GM18520 (cell line): ENCODE results near the gene LMX1A.

Experiments used
- ATAC-seq: cut with Tn5 transposase; IDR thresholded peaks from one replicate; pipeline ENCODE4 v1.9.1; 2021; ENCODE audit not compliant: unreplicated experiment

Gene LMX1A

GRCh38 chr1:165224504-165224903, 132.0 kb downstream of the LMX1A start:
- no peak for ATAC-seq

- no peak for ATAC-seq
These were observed 133.9 kb downstream of the LMX1A start for GRCh38 chr1:165222580-165222979.

GRCh38 chr1:165218731-165219130, 137.8 kb downstream of the LMX1A start:
- no peak for ATAC-seq

DNA sequence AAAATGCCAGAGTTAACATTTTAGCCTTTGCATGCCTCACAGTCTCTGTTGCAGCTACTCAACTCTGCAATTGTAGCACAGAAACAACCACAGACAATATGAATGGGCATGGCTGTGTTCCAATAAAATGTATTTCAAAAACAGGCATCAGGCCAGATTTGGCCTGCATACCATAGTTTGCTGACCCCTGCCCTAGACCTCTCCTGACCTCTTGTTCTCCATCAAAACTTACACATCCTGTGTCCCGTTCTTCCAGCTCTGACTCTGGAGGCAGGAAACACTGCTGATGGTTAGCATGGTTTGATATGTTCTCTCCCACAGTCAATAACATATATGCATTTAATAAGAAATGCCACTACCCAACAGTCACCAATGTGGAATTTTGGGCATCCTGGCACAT, 138.6 kb downstream of the LMX1A start:
- no peak for ATAC-seq

DNA sequence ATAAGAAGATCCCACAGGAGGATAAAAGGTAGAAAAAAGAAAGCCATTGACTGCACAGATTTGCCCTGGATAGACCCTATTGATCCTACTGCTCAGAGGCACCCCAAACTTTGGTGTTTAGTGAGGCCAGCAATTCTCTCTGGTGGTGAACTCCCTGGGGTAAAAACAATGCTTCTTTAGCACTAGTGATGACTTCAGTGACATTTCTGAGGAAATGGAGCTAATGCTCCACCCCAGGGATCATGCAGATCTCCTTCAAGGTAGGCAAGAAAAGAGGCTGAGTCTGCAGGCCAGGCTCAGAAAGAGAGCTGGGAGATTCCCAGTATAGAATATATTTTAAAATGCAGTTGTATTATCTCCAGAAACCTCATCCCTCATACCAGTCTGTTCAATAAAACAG, 140.3 kb downstream of the LMX1A start:
- ATAC-seq: no peak

GRCh38 chr1:165215676-165216075, 140.8 kb downstream of the LMX1A start:
- ATAC-seq: no peak

- ATAC-seq: no peak
These were observed 144.3 kb downstream of the LMX1A start for GRCh38 chr1:165212229-165212628.

GRCh38 chr1:165207853-165208515, 148.5 kb downstream of the LMX1A start:
- ATAC-seq: no peak

DNA sequence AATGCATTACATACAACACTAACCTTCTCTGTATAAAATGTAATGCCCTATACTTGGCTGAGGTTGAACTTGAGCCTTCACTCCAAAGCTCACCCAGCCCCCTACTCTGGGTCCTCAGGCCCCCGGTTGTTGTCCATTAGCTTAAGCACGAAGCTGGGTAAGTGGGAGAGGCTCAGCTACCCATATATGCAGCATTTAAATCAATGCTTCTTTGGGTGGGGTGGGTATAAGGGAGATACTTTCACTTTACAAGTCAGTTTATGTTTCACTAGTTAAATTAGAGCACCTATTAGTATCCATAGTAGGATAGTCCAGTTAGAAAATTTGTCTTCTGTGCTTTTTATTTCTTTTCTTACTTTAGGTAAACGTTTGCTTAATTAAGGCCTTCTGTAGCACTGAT, 151.4 kb downstream of the LMX1A start:
- ATAC-seq: no peak

- no peak for ATAC-seq
These were observed 152.0 kb downstream of the LMX1A start for GRCh38 chr1:165204548-165204947.

- ATAC-seq: no peak
These were observed 165.4 kb downstream of the LMX1A start for GRCh38 chr1:165191087-165191486.

DNA sequence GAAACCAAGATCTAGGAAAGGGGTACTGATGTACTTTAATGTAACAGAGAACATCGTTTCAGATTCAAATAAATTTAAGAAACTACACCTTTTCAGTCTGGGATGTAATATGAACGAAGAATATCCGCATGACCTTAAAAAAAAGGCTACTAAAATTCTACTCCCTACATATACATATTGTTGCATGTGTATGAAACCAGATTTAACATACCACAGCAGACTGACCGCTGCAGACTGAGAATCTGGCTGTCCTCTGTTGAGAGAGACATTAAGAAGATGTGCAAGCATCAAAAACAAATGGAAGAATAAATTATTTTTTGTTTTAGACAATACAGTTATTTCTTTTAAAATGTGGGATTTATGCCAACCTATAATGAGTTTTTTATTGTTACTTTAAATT, 166.6 kb downstream of the LMX1A start:
- no peak for ATAC-seq

- no peak for ATAC-seq
These were observed 167.5 kb downstream of the LMX1A start for GRCh38 chr1:165189011-165189410.

GRCh38 chr1:165187031-165188009, 169.2 kb downstream of the LMX1A start:
- ATAC-seq: no peak

GRCh38 chr1:165185161-165185889, 171.2 kb downstream of the LMX1A start:
- ATAC-seq: no peak

DNA sequence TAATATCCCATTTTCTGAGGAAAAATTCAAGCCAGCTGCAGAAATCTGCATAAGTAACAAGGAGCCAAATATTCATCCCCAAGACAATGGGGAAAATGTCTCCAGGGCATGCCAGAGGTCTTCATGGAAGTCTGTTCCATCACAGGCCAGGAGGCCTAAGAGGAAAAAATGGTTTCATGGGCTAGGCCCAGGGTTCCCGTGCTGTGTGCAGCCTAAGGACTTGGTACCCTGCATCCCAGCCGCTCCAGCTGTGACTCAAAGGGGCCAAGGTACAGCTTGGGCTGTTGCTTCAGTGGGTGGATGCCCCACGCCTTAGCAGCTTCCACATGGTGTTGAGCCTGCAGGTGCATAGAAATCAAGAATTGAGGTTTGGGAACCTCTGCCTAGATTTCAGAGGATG, 173.5 kb downstream of the LMX1A start:
- no peak for ATAC-seq

DNA sequence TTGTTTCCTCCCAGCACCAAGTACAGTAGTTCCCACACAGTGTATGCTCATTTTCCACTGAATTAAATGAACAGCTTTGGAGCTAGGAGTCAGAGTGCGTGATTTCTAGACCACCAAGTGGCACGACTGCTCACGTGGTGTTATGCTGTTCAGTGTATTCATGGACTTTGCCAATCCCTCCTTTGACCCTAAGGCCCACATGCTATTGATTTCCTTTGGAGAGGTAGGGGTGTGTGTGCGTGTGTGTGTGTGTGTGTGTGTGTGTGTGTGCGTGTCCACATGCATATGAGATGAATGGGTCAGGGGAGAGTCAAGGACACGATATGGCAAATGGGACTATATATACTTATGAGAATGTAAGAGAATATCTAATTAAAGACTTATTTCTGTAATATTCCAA, 177.2 kb downstream of the LMX1A start:
- ATAC-seq: no peak

DNA sequence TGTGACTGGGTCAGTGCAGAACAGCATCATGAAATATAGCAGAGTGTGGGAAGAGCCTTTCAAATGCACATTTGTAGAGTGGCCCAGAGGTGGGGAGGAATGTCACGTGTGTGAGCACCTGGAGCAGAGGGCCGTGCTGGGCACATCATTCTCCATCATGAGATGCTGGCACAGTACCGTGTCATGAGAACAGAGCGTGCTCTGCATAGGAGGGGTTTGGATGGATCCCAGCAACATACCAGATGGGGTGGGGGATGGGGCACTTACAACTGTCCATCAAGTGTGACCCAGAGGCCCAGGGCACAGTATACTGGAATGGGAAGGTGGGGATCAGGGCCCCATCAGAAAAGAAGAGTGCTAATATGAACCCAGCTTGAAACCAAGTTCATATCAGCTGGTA, 182.0 kb downstream of the LMX1A start:
- ATAC-seq: no peak

DNA sequence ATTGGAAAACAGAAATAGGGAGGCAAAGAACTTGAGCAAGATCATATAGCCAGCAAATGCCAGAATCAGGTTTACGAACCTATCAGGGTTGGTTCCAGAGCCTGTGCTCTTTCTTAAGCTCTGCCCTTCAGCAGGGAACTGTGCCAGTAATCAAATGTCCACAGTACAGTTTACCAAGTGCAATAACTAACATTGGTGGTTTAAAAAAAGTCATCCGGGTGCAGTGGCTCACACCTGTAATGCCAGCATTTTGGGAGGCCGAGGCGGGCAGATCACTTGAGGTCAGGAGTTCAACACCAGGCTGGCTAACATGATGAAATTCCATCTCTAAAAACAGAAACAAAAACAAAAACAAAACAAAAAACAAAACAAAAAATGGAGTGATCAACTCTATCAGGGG, 182.7 kb downstream of the LMX1A start:
- no peak for ATAC-seq

DNA sequence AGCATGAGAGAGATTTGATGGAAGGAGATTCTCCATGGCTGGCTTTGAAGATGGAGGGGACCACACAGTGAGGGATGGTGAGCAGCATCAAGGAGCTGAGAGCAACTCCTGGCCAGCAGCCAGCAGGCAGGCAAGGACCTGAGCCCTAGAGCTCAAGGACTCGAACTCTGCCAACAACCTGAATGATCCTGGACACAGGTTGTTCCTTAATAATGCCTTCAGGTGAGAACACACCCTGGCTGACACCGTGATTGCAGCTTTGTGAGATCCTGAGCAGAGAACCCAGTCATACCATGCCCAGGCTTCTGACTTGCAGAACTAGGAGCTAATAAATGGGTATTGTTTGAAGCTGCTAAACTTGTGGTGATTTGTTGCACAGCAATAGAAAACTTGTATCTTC, 183.1 kb downstream of the LMX1A start:
- no peak for ATAC-seq

- no peak for ATAC-seq
These were observed 183.8 kb downstream of the LMX1A start for GRCh38 chr1:165172666-165173065.

DNA sequence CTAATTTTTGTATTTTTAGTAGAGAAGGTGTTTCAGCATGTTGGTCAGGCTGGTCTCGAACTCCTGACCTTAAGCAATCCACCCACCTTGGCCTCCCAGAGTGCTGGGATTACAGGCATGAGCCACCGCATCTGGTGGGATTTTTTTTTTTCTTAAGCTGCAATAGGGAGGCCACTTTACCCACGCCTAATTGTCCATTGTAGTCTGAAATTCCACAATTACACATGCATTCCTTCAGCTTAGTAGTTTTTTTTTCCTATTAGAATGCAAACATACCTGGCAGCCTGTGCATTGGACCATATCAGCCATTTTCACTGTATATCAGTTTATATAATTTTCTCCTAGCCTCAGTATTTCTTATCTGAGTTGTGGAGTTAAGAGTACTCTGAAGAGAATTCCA, 186.8 kb downstream of the LMX1A start:
- no peak for ATAC-seq
